ENCODE measurements around the gene DOCK4. TPM values are rescaled to one million over a fixed set of nuclear protein-coding genes. Genes with fewer than 3 reads are reported as not detected.

Gene DOCK4
- total and polyA plus RNA-seq, 10 of the 15 experiments (the other 5 are each of a cell fraction or from before 2014, with no cell fraction given) = 0.03 to 0.73 (median 0.38) TPM

- TF ChIP-seq USF2 (IDR thresholded peaks at IDR 0.05; ENCODE audit: borderline replicate concordance, low read depth, low read length) (no peak), KLF5 (IDR thresholded peaks at IDR 0.05; ENCODE audit: partially characterized antibody) (no peak), NBN (IDR thresholded peaks at IDR 0.05) (no peak), SUPT20H (IDR thresholded peaks at IDR 0.05; ENCODE audit: borderline replicate concordance, control insufficient read depth, low read depth, low read length) (no peak), LARP7 (IDR thresholded peaks at IDR 0.05) (no peak)
Measured at GRCh38 chr7:112137141-112138101, 68.8 kb downstream of the DOCK4 start (continued).

GRCh38 chr7:112136271-112137008 is 69.8 kb downstream of the DOCK4 start:
- WGBS (ENCODE audit: insufficient coverage, insufficient replicate concordance, low lambda C conversion rate, missing lambda C conversion rate) = 98% methylated on average over 4 of the region's 4 CpGs
- ChIA-PET POLR2A (no interaction called here), CTCF (interaction anchor here (0.6 to 1.0 kb wide), 2 partner anchors 61 to 385 kb away, joined by 3 read pairs; no protein-coding TSS in a partner anchor), RAD21 (ENCODE audit: unreplicated experiment) (no interaction called here), SMC1A (ENCODE audit: uncharacterized antibody, unreplicated experiment) (interaction anchor here (0.8 to 1.6 kb wide), 3 partner anchors 11 to 46 kb away, joined by 3 to 6 read pairs (median 3); no protein-coding TSS in a partner anchor)
- FAIRE-seq (no peak), DNase-seq (ENCODE audit: low read depth, low spot score) (no peak), ATAC-seq (no peak)
- intact Hi-C loops (cut with micrococcal nuclease; ENCODE audit: unreplicated experiment) = no loop called here
- Histone ChIP-seq H3K4me3 (no peak overlapping the region), H3K36me3 (ENCODE audit: control insufficient read depth in 2 of 2, insufficient read depth in 2 of 2, low read length in 1 of 2) (no peaks in the 10 kb centered on the region), H3K9me3 (replicated peaks; ENCODE audit: control insufficient read depth, insufficient read depth, low read length) (no peaks in the 10 kb centered on the region), H3K4me1 (ENCODE audit: control insufficient read depth, insufficient read depth, low read length) (no peaks in the 10 kb centered on the region), H4K20me1 (ENCODE audit: control insufficient read depth, insufficient read depth) (no peaks in the 10 kb centered on the region), H3K9ac (ENCODE audit: control insufficient read depth, insufficient read depth, low read length) (no peak overlapping the region), H3K27ac (ENCODE audit: control insufficient read depth, insufficient read depth) (no peak overlapping the region), H3K27me3 (replicated peaks in 1 of 2; ENCODE audit: control insufficient read depth in 2 of 2, insufficient read depth in 2 of 2, low read length in 1 of 2) (no peaks in the 10 kb centered on the region), H3K79me2 (ENCODE audit: control insufficient read depth, insufficient read depth, low read length) (no peaks in the 10 kb centered on the region), H3K4me2 (ENCODE audit: control insufficient read depth, insufficient read depth) (no peak overlapping the region), H2AFZ (ENCODE audit: control insufficient read depth, low read depth, low read length) (no peak overlapping the region)
- in situ Hi-C loops (cut with MboI) = no loop called here
- BruUV-seq (replicated peaks) = no TSS peak
- TF ChIP-seq YBX1 (IDR thresholded peaks at IDR 0.05) (no peak), BRCA1 (IDR thresholded peaks at IDR 0.05; ENCODE audit: low read depth, low read length) (no peak), ZBTB11 (CRISPR knock-in tag; IDR thresholded peaks at IDR 0.05) (no peak), MLLT1 (IDR thresholded peaks at IDR 0.05) (no peak), BCLAF1 (IDR thresholded peaks at IDR 0.05) (no peak), HDGF (IDR thresholded peaks at IDR 0.05) (no peak)
